ENCODE data around the gene KCNIP4. TPM values are rescaled to one million over a fixed set of nuclear protein-coding genes. Genes with fewer than 3 reads are reported as not detected.

Gene KCNIP4
- total RNA-seq, 1 donor from 2014 or later = 0.39 TPM

- no peak overlapping the region for H3K4me2 ChIP-seq
- Mint-ChIP-seq H3K27ac (no peak overlapping the region), H3K9me3 (no peaks in the 10 kb centered on the region)
Measured at GRCh38 chr4:21882051-21882839, 66.3 kb downstream of the KCNIP4 start.

GRCh38 chr4:21879187-21879586 lies 69.4 kb downstream of the KCNIP4 start:
- no peaks in the 10 kb centered on the region for H3K27me3 Mint-ChIP-seq (ENCODE audit: insufficient read depth, low read depth)
- no peaks in the 10 kb centered on the region for H3K4me1 Mint-ChIP-seq
- H3K4me2 ChIP-seq = no peak overlapping the region

More at GRCh38 chr4:21882051-21882839, 66.3 kb downstream of the KCNIP4 start:
- no peak for TF ChIP-seq CTCF (IDR thresholded peaks at IDR 0.05)
- no peak for TF ChIP-seq EZH2 (IDR thresholded peaks at IDR 0.05)
- no peak for TF ChIP-seq EZH2phosphoT487 (IDR thresholded peaks at IDR 0.05)
- Histone ChIP-seq H4K20me1 (ENCODE audit: low read depth) (no peaks in the 10 kb centered on the region), H3K79me2 (ENCODE audit: low read depth) (no peaks in the 10 kb centered on the region), H2AFZ (replicated peaks) (no peak overlapping the region), H3F3A (ENCODE audit: low read depth) (no peaks in the 10 kb centered on the region), H3K4me3 (no peak overlapping the region), H3K36me3 (no peaks in the 10 kb centered on the region), H3K27me3 (no peaks in the 10 kb centered on the region), H3K9ac (no peak overlapping the region), H3K27ac (no peak overlapping the region), H3K9me3 (ENCODE audit: low read depth) (no peaks in the 10 kb centered on the region), H3K4me1 (no peaks in the 10 kb centered on the region)
- no peak for DNase-seq (ENCODE audit: low spot score)
- Mint-ChIP-seq H3K4me1 (no peaks in the 10 kb centered on the region), H3K36me3 (no peaks in the 10 kb centered on the region), H3K27me3 (ENCODE audit: insufficient read depth, low read depth) (no peaks in the 10 kb centered on the region), H3K4me3 (no peak overlapping the region)

GRCh38 chr4:21876711-21877110 lies 71.9 kb downstream of the KCNIP4 start:
- TF ChIP-seq CTCF (IDR thresholded peaks at IDR 0.05) = no peak
- no peak for TF ChIP-seq EZH2 (IDR thresholded peaks at IDR 0.05)
- TF ChIP-seq EZH2phosphoT487 (IDR thresholded peaks at IDR 0.05) = no peak
- peaks cover 14% of the 10 kb centered on the region for H3K4me1 ChIP-seq
- no peak overlapping the region for H2AFZ ChIP-seq (replicated peaks)
- H3K4me1 Mint-ChIP-seq = peaks cover 5% of the 10 kb centered on the region
- no peaks in the 10 kb centered on the region for H3K9me3 ChIP-seq (ENCODE audit: low read depth)
- H4K20me1 ChIP-seq (ENCODE audit: low read depth) = no peaks in the 10 kb centered on the region
- H3K27me3 Mint-ChIP-seq (ENCODE audit: insufficient read depth, low read depth) = no peaks in the 10 kb centered on the region
- peaks cover 2% of the 10 kb centered on the region for H3K9me3 Mint-ChIP-seq
- no peak overlapping the region for H3K4me3 Mint-ChIP-seq
- DNase-seq (ENCODE audit: low spot score) = no peak
- H3K36me3 Mint-ChIP-seq = no peaks in the 10 kb centered on the region
- H3K79me2 ChIP-seq (ENCODE audit: low read depth) = no peaks in the 10 kb centered on the region
- H3K27ac Mint-ChIP-seq = no peak overlapping the region
- H3K27ac ChIP-seq = no peak overlapping the region
- no peaks in the 10 kb centered on the region for H3K36me3 ChIP-seq
- no peak overlapping the region for H3K9ac ChIP-seq
- no peak overlapping the region for H3K4me2 ChIP-seq
- no peak overlapping the region for H3K4me3 ChIP-seq
- no peaks in the 10 kb centered on the region for H3F3A ChIP-seq (ENCODE audit: low read depth)
- no peaks in the 10 kb centered on the region for H3K27me3 ChIP-seq

More at GRCh38 chr4:21879187-21879586, 69.4 kb downstream of the KCNIP4 start:
- DNase-seq (ENCODE audit: low spot score) = peak; percentile 54
- Histone ChIP-seq H3K9me3 (ENCODE audit: low read depth) (no peaks in the 10 kb centered on the region), H3K27me3 (no peaks in the 10 kb centered on the region), H3K79me2 (ENCODE audit: low read depth) (no peaks in the 10 kb centered on the region), H3K4me3 (no peak overlapping the region), H3K27ac (no peak overlapping the region), H4K20me1 (ENCODE audit: low read depth) (no peaks in the 10 kb centered on the region), H3K9ac (no peak overlapping the region), H3F3A (ENCODE audit: low read depth) (no peaks in the 10 kb centered on the region), H3K4me1 (peaks cover under 1% of the 10 kb centered on the region), H2AFZ (replicated peaks) (no peak overlapping the region), H3K36me3 (no peaks in the 10 kb centered on the region)
- TF ChIP-seq CTCF (IDR thresholded peaks at IDR 0.05) (peak; percentile 47), EZH2 (IDR thresholded peaks at IDR 0.05) (no peak), EZH2phosphoT487 (IDR thresholded peaks at IDR 0.05) (no peak)
- no peaks in the 10 kb centered on the region for H3K36me3 Mint-ChIP-seq
- H3K27ac Mint-ChIP-seq = no peak overlapping the region
- H3K9me3 Mint-ChIP-seq = peaks cover 1% of the 10 kb centered on the region
- no peak overlapping the region for H3K4me3 Mint-ChIP-seq
